ENCODE data around the gene VWA3B. TPM values are rescaled to one million over a fixed set of nuclear protein-coding genes. Genes with fewer than 3 reads are reported as not detected.

Gene VWA3B
- polyA plus RNA-seq, 2 of the 4 experiments (the other 2 are of a cell fraction), result not detected

DNA sequence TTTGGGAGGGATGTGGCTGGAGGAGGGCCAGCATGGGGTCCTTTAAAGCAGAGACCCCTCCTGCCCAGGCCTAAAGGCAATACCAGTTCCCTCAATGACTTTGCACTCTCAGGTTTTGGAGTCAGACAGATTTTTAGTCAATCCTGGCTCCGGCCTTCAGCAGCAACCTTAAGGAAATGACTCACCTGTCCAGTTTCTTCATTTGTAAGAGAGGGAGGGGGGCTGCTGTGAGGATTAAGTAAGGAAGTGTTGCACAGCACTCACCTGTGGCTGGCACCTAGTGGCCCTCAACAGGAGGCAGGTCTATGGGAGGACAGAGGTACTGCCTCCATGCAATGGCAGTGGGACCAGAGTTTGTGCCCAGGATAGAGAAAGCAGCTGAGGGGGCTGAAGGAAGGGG, 273.0 kb downstream of the VWA3B start (continued):
- TF ChIP-seq GATA3 (IDR thresholded peaks at IDR 0.05; ENCODE audit: borderline replicate concordance), result no peak
- TF ChIP-seq NR3C1 (IDR thresholded peaks at IDR 0.05), result no peak
- no peak for TF ChIP-seq CHD2 (IDR thresholded peaks at IDR 0.05; ENCODE audit: low read length, partially characterized antibody)
- no peak for TF ChIP-seq HOXB5 (CRISPR knock-in tag; IDR thresholded peaks at IDR 0.05)
- no peak for TF ChIP-seq ESRRA (IDR thresholded peaks at IDR 0.05; ENCODE audit: borderline replicate concordance, low read length)
- TF ChIP-seq JUN (IDR thresholded peaks at IDR 0.05), result no peak
- no peak for TF ChIP-seq TP53 (CRISPR knock-in tag; IDR thresholded peaks at IDR 0.05)
- TF ChIP-seq, protein P1, sequence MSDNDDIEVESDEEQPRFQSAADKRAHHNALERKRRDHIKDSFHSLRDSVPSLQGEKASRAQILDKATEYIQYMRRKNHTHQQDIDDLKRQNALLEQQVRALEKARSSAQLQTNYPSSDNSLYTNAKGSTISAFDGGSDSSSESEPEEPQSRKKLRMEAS (IDR thresholded peaks at IDR 0.05), result no peak

Other genes starting within 250 kb of the VWA3B start
- gene TMEM131, start 91.2 kb upstream of the VWA3B start, polyA plus RNA-seq (2011; rRNA removed), result 21.8 and 23.4 TPM in 2 replicates
- 14.5 to 15.7 TPM (median 15.7 TPM) in 3 replicates for gene TMEM131, start 91.2 kb upstream of the VWA3B start, polyA plus RNA-seq (2017; fragmentation: RNase III; extraction: RNeasy Plus Mini Kit Qiagen cat#74134 plus additional on column Dnase treatment)